GM12878 (cell line): ENCODE data around the gene KIF22. TPM values are rescaled to one million over a fixed set of nuclear protein-coding genes. Genes with fewer than 3 reads are reported as not detected.

Experiments used
- ATAC-seq: fragments of 200-7000 bp; cut with Tn5 transposase; 3 replicates; pipeline ENCODE4 v1.9.1; 2020; ENCODE audit warnings: mild to moderate bottlenecking, moderate library complexity
- BruUV-seq: library from RNA; stranded (reverse); fragments of 400-500 nt; replicated peaks from 2 replicates; lab custom pipeline; 2021; lab: Mats Ljungman, UMichigan
- CTCF ChIA-PET: fragments of 300-600 bp; sonication (Branson Sonifier 250); formaldehyde crosslinking; extraction: SDS; loops from one replicate; lab custom pipeline; 2021; ENCODE audit warnings: inconsistent platforms; lab: Yijun Ruan, JAX
- POLR2A ChIA-PET: fragments of 350-600 bp; formaldehyde crosslinking; extraction: SDS; loops from one replicate; lab custom pipeline; 2021; ENCODE audit warnings: inconsistent platforms; lab: Charles Lee
- RAD21 ChIA-PET: fragments of 300-600 bp; sonication (Branson Sonifier 250); formaldehyde crosslinking; loops from one replicate; lab custom pipeline; 2023; ENCODE audit warnings: antibody characterized with exemption; ENCODE audit not compliant: unreplicated experiment; lab: Charles Lee
- SMC1A ChIA-PET: fragments of 300-600 bp; sonication (Branson Sonifier 250); formaldehyde crosslinking; loops from one replicate; lab custom pipeline; 2023; ENCODE audit not compliant: unreplicated experiment, uncharacterized antibody; lab: Charles Lee
- DNase-seq: peaks from one replicate; pipeline ENCODE4 v3.0.0-alpha.2; 2011; ENCODE audit warnings: low read depth, low spot score
- FAIRE-seq: peaks from 3 replicates; lab custom pipeline; 2011; peaks lifted over from hg19 to GRCh38; lab: Jason Lieb, UNC
- H2AFZ ChIP-seq: 2 replicates; pipeline ENCODE4 v1.6.0; 2011; ENCODE audit warnings: low read depth, low read length, control low read depth; ENCODE audit not compliant: control insufficient read depth
- H3K27ac ChIP-seq: 2 replicates; pipeline ENCODE4 v1.5.1; 2011; ENCODE audit warnings: control low read depth; ENCODE audit not compliant: control insufficient read depth, insufficient read depth
- H3K27me3 ChIP-seq, 2 experiments: replicated peaks in 1 of 2; 2 replicates each; pipeline versions ENCODE4 v1.6.0 to v1.6.1; 2011; ENCODE audit warnings: low read length in 1 of 2; ENCODE audit not compliant: control insufficient read depth in 2 of 2, insufficient read depth in 2 of 2
- H3K36me3 ChIP-seq, 2 experiments: 2 replicates each; pipeline ENCODE4 v1.5.1; 2011; ENCODE audit warnings: low read length in 1 of 2; ENCODE audit not compliant: control insufficient read depth in 2 of 2, insufficient read depth in 2 of 2
- H3K4me1 ChIP-seq: 2 replicates; pipeline ENCODE4 v1.6.1; 2011; ENCODE audit warnings: mild to moderate bottlenecking, low read length, moderate library complexity, mixed read lengths; ENCODE audit not compliant: control insufficient read depth, insufficient read depth
- H3K4me2 ChIP-seq: 2 replicates; pipeline ENCODE4 v1.6.0; 2011; ENCODE audit warnings: control low read depth; ENCODE audit not compliant: control insufficient read depth, insufficient read depth
- H3K4me3 ChIP-seq: fragments of 200-600 bp; sonication (generic); 2 replicates; pipeline ENCODE4 v1.5.1; 2016
- H3K79me2 ChIP-seq: 2 replicates; pipeline ENCODE4 v1.6.0; 2011; ENCODE audit warnings: low read length; ENCODE audit not compliant: control insufficient read depth, insufficient read depth
- H3K9ac ChIP-seq: 2 replicates; pipeline ENCODE4 v1.8.0; 2011; ENCODE audit warnings: low read length, control low read depth, mixed read lengths; ENCODE audit not compliant: control insufficient read depth, insufficient read depth
- H3K9me3 ChIP-seq: replicated peaks from 3 replicates; pipeline ENCODE4 v1.5.1; 2011; ENCODE audit warnings: mild to moderate bottlenecking, low read length; ENCODE audit not compliant: control insufficient read depth, insufficient read depth
- H4K20me1 ChIP-seq: 2 replicates; pipeline ENCODE4 v1.6.0; 2011; ENCODE audit not compliant: control insufficient read depth, insufficient read depth
- CTCF ChIP-seq, 3 experiments: IDR thresholded peaks in 2 of 3; conservative IDR thresholded peaks in 1 of 3; 2 replicates each; pipeline ENCODE4 v1.5.1; 2011; ENCODE audit warnings: low read depth in 3 of 3, low read length in 3 of 3, mild to moderate bottlenecking in 3 of 3, control low read depth in 2 of 3, moderate library complexity in 2 of 3, inconsistent platforms in 1 of 3, mixed read lengths in 1 of 3; ENCODE audit not compliant: control insufficient read depth in 2 of 3, insufficient read depth in 1 of 3; ENCODE audit errors: extremely low read depth in 1 of 3
- EED ChIP-seq: sonication (generic); IDR thresholded peaks from 2 replicates; pipeline ENCODE4 v1.6.1; 2016; ENCODE audit warnings: antibody characterized with exemption, low read depth
- EGR1 ChIP-seq, 2 experiments: IDR thresholded peaks; 1 replicate in 1 of 2; 2 replicates in 1 of 2; pipeline ENCODE4 v1.6.1; 2011 to 2012; ENCODE audit warnings: low read depth in 2 of 2, low read length in 2 of 2, borderline replicate concordance in 1 of 2, mild to moderate bottlenecking in 1 of 2, moderate library complexity in 1 of 2
- GABPA ChIP-seq: IDR thresholded peaks from 2 replicates; pipeline ENCODE4 v1.6.1; 2014; ENCODE audit warnings: antibody characterized with exemption, low read depth, mild to moderate bottlenecking, inconsistent platforms
- HDAC2 ChIP-seq: fragments of 200-600 bp; sonication (generic); IDR thresholded peaks from 2 replicates; pipeline ENCODE4 v1.6.1; 2017
- IKZF2 ChIP-seq, 2 experiments: fragments of 450-650 bp; IDR thresholded peaks; 2 replicates each; pipeline ENCODE4 v1.6.1; 2017; ENCODE audit warnings: mild to moderate bottlenecking in 2 of 2, moderate library complexity in 2 of 2
- KLF5 ChIP-seq: fragments of 450-650 bp; IDR thresholded peaks from 2 replicates; pipeline ENCODE4 v1.6.1; 2014; ENCODE audit warnings: mild to moderate bottlenecking; ENCODE audit not compliant: partially characterized antibody
- MXI1 ChIP-seq: fragments of 150-350 bp; IDR thresholded peaks from 2 replicates; pipeline ENCODE4 v1.6.1; 2011; ENCODE audit warnings: low read depth, mild to moderate bottlenecking, inconsistent platforms, low read length, improper control_type of control experiment
- PKNOX1 ChIP-seq: fragments of 450-650 bp; IDR thresholded peaks from 2 replicates; pipeline ENCODE4 v1.6.1; 2016; ENCODE audit warnings: mild to moderate bottlenecking
- RELB ChIP-seq: fragments of 450-650 bp; IDR thresholded peaks from 2 replicates; pipeline ENCODE4 v1.6.1; 2017; ENCODE audit warnings: low read depth, mild to moderate bottlenecking, moderate library complexity
- SMAD1 ChIP-seq: fragments of 450-650 bp; IDR thresholded peaks from 2 replicates; pipeline ENCODE4 v1.6.1; 2018; ENCODE audit warnings: mild to moderate bottlenecking, low read depth; ENCODE audit not compliant: partially characterized antibody
- SREBF2 ChIP-seq: IDR thresholded peaks from 2 replicates; pipeline ENCODE4 v1.6.1; 2012; ENCODE audit warnings: mild to moderate bottlenecking, low read length
- TAF1 ChIP-seq: IDR thresholded peaks from 2 replicates; pipeline ENCODE4 v1.6.1; 2011; ENCODE audit warnings: mild to moderate bottlenecking, low read depth, low read length, borderline replicate concordance
- TARDBP ChIP-seq: IDR thresholded peaks from 2 replicates; pipeline ENCODE4 v1.6.1; 2016; ENCODE audit warnings: borderline replicate concordance
- TBL1XR1 ChIP-seq: IDR thresholded peaks from 2 replicates; pipeline ENCODE4 v1.6.1; 2012; ENCODE audit warnings: low read depth, low read length, improper control_type of control experiment
- YBX1 ChIP-seq: fragments of 450-650 bp; IDR thresholded peaks from 2 replicates; pipeline ENCODE4 v1.6.1; 2016; ENCODE audit warnings: antibody characterized with exemption
- WGBS: methylation state at CpG from one replicate; pipeline ENCODE4 v1.1.6; 2016; ENCODE audit warnings: low lambda C conversion rate; ENCODE audit not compliant: insufficient replicate concordance, insufficient coverage; ENCODE audit errors: missing lambda C conversion rate; 5-methylcytosine and 5-hydroxymethylcytosine counted together
- in situ Hi-C: fragments of 300-500 bp; cut with MboI; formaldehyde crosslinking; loops from 9 replicates; pipeline ENCODE4 v1.14.3; 2018; ENCODE audit warnings: mixed read lengths
- intact Hi-C: fragments of 100-400 bp; cut with micrococcal nuclease; formaldehyde crosslinking; loops from one replicate; pipeline ENCODE4 v1.14.2; 2022; ENCODE audit not compliant: unreplicated experiment
- polyA plus RNA-seq, 11 experiments: library from polyadenylated mRNA; depleted of rRNA in 4 of 11; unstranded in 6 of 11; stranded (reverse) in 5 of 11; fragments of >200 nt; fragmentation: Nextera tagmentation in 4 of 11; fragmentation: Illumina TruSeq in 1 of 11; extraction: Ambion mirVana in 4 of 11; extraction: Trizol in 1 of 11; gene quantifications; 1 replicate in 1 of 11; 2 replicates in 10 of 11; pipeline versions ENCODE4 v1.2.1 to v1.2.3, GENCODE V29; 2011 to 2016; ENCODE audit warnings: inconsistent platforms in 2 of 11, missing spikeins in 2 of 11, low read depth in 1 of 11
- total RNA-seq, 4 experiments: library from RNA; depleted of rRNA in 3 of 4; stranded (reverse); fragments of >200 nt in 3 of 4; fragmentation: Illumina TruSeq in 1 of 4; extraction: Trizol in 1 of 4; gene quantifications; 2 replicates each; pipeline versions ENCODE4 v1.2.1 to v1.2.3, GENCODE V29; 2013 to 2021

Gene KIF22
- total and polyA plus RNA-seq, 10 of the 15 experiments (the other 5 are each of a cell fraction or from before 2014, with no cell fraction given), result 7.6 to 158 (median 132) TPM

- peaks cover 35% of the 10 kb centered on the region for H3K79me2 ChIP-seq
- peak overlapping the region; percentile 99 for H3K4me3 ChIP-seq
- H3K9ac ChIP-seq, result peak overlapping the region; percentile 90
- peak overlapping the region; percentile 90 for H3K27ac ChIP-seq
- in situ Hi-C loops (loop anchor here (5.0 kb wide), 1 partner anchor 215 kb away; no protein-coding TSS in a partner anchor), intact Hi-C loops (loop anchor here (1.0 to 5.0 kb wide), 3 partner anchors 9 to 205 kb away; partner anchors contain the start of genes C16orf92 and INO80E)
- peak; percentile 61; the same call in 1 of the 2 replicates for TF ChIP-seq RELB
- peak in 2 of 3 experiments; percentile 30 to 37; a peak in 2 of 6 replicates for TF ChIP-seq CTCF (IDR thresholded peaks at IDR 0.05 in 2 of 3, conservative IDR thresholded peaks at IDR 0.05 in 1 of 3; ENCODE audit: control insufficient read depth in 2 of 3, extremely low read depth in 1 of 3, insufficient read depth in 1 of 3, low read depth in 3 of 3, low read length in 3 of 3)
- TF ChIP-seq EED, result peak; percentile 49; the same call in 1 of the 2 replicates
- no peak for TF ChIP-seq SREBF2
- 0 out of 2 replicates have a peak, but pooled peaks have one; percentile 30 for TF ChIP-seq TARDBP
- TF ChIP-seq SMAD1, result peak; percentile 10
- peak in 1 of 2 experiments; percentile 9; a peak in 1 of 3 replicates for TF ChIP-seq EGR1 (IDR thresholded peaks at IDR 0.05; ENCODE audit: borderline replicate concordance in 1 of 2, low read depth in 2 of 2, low read length in 2 of 2)
- TF ChIP-seq HDAC2, result 0 out of 2 replicates have a peak, but pooled peaks have one; percentile 50
- no peak for TF ChIP-seq YBX1
- TF ChIP-seq TAF1, result no peak
- TF ChIP-seq PKNOX1, result peak; percentile 38; the same call in 1 of the 2 replicates
- TF ChIP-seq GABPA, result no peak
- peak; percentile 1 for TF ChIP-seq KLF5
- TF ChIP-seq IKZF2 (IDR thresholded peaks at IDR 0.05), result peak; percentile 9 to 49; a peak in 3 of 4 replicates
- TF ChIP-seq TBL1XR1, result 0 out of 2 replicates have a peak, but pooled peaks have one; percentile 5
- TF ChIP-seq MXI1, result peak; percentile 41; the same call in 1 of the 2 replicates
- H2AFZ ChIP-seq, result peak overlapping the region; percentile 97
- WGBS, result under 1% methylated on average over 35 of the region's 37 CpGs
- peaks cover 0 to 2% of the 10 kb centered on the region in 2 experiments; a peak in 1 of 4 replicates for H3K36me3 ChIP-seq
- no peak for DNase-seq
- no peaks in the 10 kb centered on the region for H4K20me1 ChIP-seq
- ChIA-PET POLR2A (interaction anchor here (0.6 to 5.5 kb wide), 9 partner anchors 9 to 236 kb away, joined by 3 to 40 read pairs (median 5); partner anchors contain the start of genes MAZ and TAOK2), RAD21 (interaction anchor here (0.6 to 7.9 kb wide), 10 partner anchors 10 to 613 kb away, joined by 3 to 51 read pairs (median 4); partner anchors contain the start of genes ASPHD1, DCTPP1 and MAZ), CTCF (interaction anchor here (0.7 to 8.3 kb wide), 11 partner anchors 9 to 180 kb away, joined by 3 to 99 read pairs (median 5); partner anchors contain the start of genes KIF22 and TAOK2), SMC1A (interaction anchor here (0.6 to 7.8 kb wide), 9 partner anchors 9 to 155 kb away, joined by 3 to 48 read pairs (median 3); partner anchors contain the start of gene KIF22)
- BruUV-seq, result no TSS peak
- peaks cover 17% of the 10 kb centered on the region for H3K4me1 ChIP-seq
- H3K27me3 ChIP-seq, result no peaks in the 10 kb centered on the region
- FAIRE-seq, result peak; percentile 56
- peak; percentile 35 for ATAC-seq
- H3K4me2 ChIP-seq, result peak overlapping the region; percentile 89
- no peaks in the 10 kb centered on the region for H3K9me3 ChIP-seq
Observed at GRCh38 chr16:29816694-29817441, 26.3 kb downstream of the KIF22 start.
